ENCODE data around the gene KRTAP5-7. TPM values are rescaled to one million over a fixed set of nuclear protein-coding genes. Genes with fewer than 3 reads are reported as not detected.

KRTAP5-7 gene
- total RNA-seq, 1 donor from 2014 or later = not detected

DNA sequence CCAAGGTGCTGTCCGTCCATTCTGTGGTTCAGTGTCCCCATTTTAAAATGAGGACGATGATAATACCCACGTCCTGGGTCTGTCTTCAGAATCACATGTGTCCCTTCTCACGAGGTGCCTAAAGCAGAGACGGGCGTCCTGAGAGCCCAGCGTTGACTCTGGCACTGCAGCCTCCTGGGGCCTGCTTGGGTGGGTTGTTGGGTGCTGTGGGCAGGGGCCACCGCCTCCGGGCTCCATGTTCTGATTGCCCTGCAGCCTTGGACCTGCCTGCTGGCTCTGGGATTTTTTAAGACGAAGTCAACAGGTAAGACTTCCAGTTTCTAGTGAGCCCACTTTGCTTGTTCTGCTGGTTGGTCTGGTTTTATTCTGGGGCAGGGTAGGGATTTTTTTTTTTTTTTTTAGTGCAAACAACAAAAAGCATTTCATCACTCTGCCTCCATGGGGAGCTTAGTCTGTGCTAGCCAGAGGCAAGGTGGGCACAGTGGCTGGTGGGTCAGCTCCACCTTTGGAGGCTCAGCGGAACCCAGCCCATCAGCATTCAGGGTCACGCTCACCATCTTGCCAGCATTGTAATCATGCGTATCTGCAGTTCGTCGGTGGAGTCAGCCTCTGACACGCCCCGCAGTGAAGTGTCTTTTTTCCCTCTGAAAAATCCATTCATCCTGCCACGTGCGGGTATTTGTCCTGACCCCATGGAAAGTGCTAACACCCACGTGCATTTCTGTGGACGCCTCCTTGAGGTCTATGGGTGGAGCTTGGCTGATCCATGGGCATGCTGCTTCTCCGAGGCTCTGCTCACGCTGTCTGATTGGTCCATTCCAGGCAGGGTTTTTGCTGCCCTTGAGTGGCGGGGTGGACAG lies 45.7 kb upstream of the KRTAP5-7 start:
- Histone ChIP-seq H3K27me3 (ENCODE audit: insufficient read depth, low read length) (no peaks in the 10 kb centered on the region), H3K79me2 (ENCODE audit: insufficient read depth, low read length) (no peaks in the 10 kb centered on the region), H2AFZ (ENCODE audit: low read depth, low read length) (no peak overlapping the region), H3K27ac (ENCODE audit: low read depth, low read length) (no peak overlapping the region), H3K9me3 (ENCODE audit: insufficient read depth, low read depth, low read length) (no peaks in the 10 kb centered on the region), H3K4me1 (ENCODE audit: insufficient read depth, low read length) (no peaks in the 10 kb centered on the region), H3K36me3 (ENCODE audit: insufficient read depth, low read length) (peaks cover 14% of the 10 kb centered on the region), H3K9ac (ENCODE audit: low read length) (no peak overlapping the region), H3K4me3 (ENCODE audit: insufficient read depth, low read depth, low read length) (no peak overlapping the region), H4K20me1 (ENCODE audit: insufficient read depth, low read length) (peaks cover 2% of the 10 kb centered on the region), H3K4me2 (ENCODE audit: low read length) (no peak overlapping the region)
- Mint-ChIP-seq H3K27ac (ENCODE audit: unreplicated experiment) (no peak overlapping the region), H3K27me3 (ENCODE audit: low read depth, unreplicated experiment) (no peaks in the 10 kb centered on the region), H3K4me1 (ENCODE audit: low read depth, unreplicated experiment) (no peaks in the 10 kb centered on the region), H3K4me3 (ENCODE audit: unreplicated experiment) (no peak overlapping the region), H3K9me3 (ENCODE audit: unreplicated experiment) (no peaks in the 10 kb centered on the region), H3K36me3 (ENCODE audit: low read depth, unreplicated experiment) (peaks cover 47% of the 10 kb centered on the region)
- no peak for TF ChIP-seq EZH2 (IDR thresholded peaks at IDR 0.05; ENCODE audit: insufficient read depth, low read length)
- TF ChIP-seq, protein P1, sequence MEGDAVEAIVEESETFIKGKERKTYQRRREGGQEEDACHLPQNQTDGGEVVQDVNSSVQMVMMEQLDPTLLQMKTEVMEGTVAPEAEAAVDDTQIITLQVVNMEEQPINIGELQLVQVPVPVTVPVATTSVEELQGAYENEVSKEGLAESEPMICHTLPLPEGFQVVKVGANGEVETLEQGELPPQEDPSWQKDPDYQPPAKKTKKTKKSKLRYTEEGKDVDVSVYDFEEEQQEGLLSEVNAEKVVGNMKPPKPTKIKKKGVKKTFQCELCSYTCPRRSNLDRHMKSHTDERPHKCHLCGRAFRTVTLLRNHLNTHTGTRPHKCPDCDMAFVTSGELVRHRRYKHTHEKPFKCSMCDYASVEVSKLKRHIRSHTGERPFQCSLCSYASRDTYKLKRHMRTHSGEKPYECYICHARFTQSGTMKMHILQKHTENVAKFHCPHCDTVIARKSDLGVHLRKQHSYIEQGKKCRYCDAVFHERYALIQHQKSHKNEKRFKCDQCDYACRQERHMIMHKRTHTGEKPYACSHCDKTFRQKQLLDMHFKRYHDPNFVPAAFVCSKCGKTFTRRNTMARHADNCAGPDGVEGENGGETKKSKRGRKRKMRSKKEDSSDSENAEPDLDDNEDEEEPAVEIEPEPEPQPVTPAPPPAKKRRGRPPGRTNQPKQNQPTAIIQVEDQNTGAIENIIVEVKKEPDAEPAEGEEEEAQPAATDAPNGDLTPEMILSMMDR (IDR thresholded peaks at IDR 0.05; ENCODE audit: insufficient read depth, low read depth, low read length) = no peak
- FAIRE-seq (no peak), DNase-seq (ENCODE audit: low read depth) (no peak)

DNA sequence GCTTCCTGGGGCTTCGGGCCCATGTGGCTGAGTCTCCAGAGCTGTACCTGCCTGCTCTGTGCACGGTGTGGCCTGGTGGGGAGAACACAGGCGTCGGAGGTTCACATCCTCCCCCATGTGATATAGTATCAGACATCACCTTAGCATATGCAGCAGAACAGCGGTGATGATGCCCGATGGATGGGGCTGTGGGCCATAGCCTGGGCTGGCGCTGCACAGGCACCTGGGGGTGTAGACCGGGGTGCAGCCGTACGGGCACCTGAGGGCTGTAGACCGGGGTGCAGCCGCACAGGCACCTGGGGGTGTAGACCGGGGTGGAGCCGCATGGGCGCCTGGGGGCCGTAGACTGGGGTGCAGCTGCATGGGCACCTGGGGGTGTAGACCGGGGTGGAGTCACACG lies 44.9 kb upstream of the KRTAP5-7 start:
- peaks cover 14% of the 10 kb centered on the region for H3K36me3 ChIP-seq (ENCODE audit: insufficient read depth, low read length)
- H3K4me3 ChIP-seq (ENCODE audit: insufficient read depth, low read depth, low read length) = no peak overlapping the region
- DNase-seq (ENCODE audit: low read depth) (no peak), FAIRE-seq (no peak)
- H3K4me1 Mint-ChIP-seq (ENCODE audit: low read depth, unreplicated experiment) = no peaks in the 10 kb centered on the region
- TF ChIP-seq, protein P1 (IDR thresholded peaks at IDR 0.05; ENCODE audit: insufficient read depth, low read depth, low read length) = no peak
- no peak overlapping the region for H3K27ac Mint-ChIP-seq (ENCODE audit: unreplicated experiment)
- peaks cover 47% of the 10 kb centered on the region for H3K36me3 Mint-ChIP-seq (ENCODE audit: low read depth, unreplicated experiment)
- H3K9me3 Mint-ChIP-seq (ENCODE audit: unreplicated experiment) = no peaks in the 10 kb centered on the region
- H2AFZ ChIP-seq (ENCODE audit: low read depth, low read length) = no peak overlapping the region
- no peak overlapping the region for H3K4me3 Mint-ChIP-seq (ENCODE audit: unreplicated experiment)
- H3K9me3 ChIP-seq (ENCODE audit: insufficient read depth, low read depth, low read length) = no peaks in the 10 kb centered on the region
- no peaks in the 10 kb centered on the region for H3K79me2 ChIP-seq (ENCODE audit: insufficient read depth, low read length)
- H3K4me1 ChIP-seq (ENCODE audit: insufficient read depth, low read length) = no peaks in the 10 kb centered on the region
- H3K27ac ChIP-seq (ENCODE audit: low read depth, low read length) = no peak overlapping the region
- H3K27me3 ChIP-seq (ENCODE audit: insufficient read depth, low read length) = no peaks in the 10 kb centered on the region
- H3K27me3 Mint-ChIP-seq (ENCODE audit: low read depth, unreplicated experiment) = no peaks in the 10 kb centered on the region
- H4K20me1 ChIP-seq (ENCODE audit: insufficient read depth, low read length) = peaks cover 4% of the 10 kb centered on the region
- H3K9ac ChIP-seq (ENCODE audit: low read length) = no peak overlapping the region
- H3K4me2 ChIP-seq (ENCODE audit: low read length) = no peak overlapping the region

DNA sequence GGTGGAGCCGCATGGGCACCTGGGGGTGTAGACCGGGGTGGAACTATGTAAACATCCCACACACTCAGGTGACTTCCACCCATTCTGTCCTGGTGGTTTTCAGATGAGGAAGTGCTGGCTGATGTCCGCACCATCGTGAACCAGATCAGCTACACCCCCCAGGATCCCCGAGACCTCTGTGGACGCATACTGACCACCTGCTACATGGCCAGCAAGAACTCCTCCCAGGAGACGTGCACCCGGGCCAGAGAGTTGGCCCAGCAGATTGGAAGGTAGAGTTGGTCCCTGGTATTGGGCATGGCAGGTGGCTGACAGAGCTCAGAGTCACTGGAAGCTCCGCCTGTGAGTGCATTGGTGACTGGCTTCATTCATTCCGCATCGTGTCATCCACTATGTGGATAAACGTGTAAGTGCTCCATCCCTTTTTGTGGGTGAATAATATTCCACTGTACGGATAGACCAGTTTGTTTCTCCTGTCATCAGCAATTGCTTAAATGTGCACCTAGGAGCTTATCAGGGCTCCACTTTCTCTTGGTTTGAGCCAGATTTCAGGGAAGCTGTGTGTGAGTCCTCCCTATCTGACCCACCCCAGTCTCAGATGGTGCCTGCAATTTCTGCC lies 44.2 kb upstream of the KRTAP5-7 start:
- Mint-ChIP-seq H3K36me3 (ENCODE audit: low read depth, unreplicated experiment) (peaks cover 45% of the 10 kb centered on the region), H3K9me3 (ENCODE audit: unreplicated experiment) (no peaks in the 10 kb centered on the region), H3K4me3 (ENCODE audit: unreplicated experiment) (no peak overlapping the region), H3K27me3 (ENCODE audit: low read depth, unreplicated experiment) (no peaks in the 10 kb centered on the region), H3K27ac (ENCODE audit: unreplicated experiment) (no peak overlapping the region), H3K4me1 (ENCODE audit: low read depth, unreplicated experiment) (peaks cover under 1% of the 10 kb centered on the region)
- Histone ChIP-seq H3K27me3 (ENCODE audit: insufficient read depth, low read length) (no peaks in the 10 kb centered on the region), H3K36me3 (ENCODE audit: insufficient read depth, low read length) (peaks cover 14% of the 10 kb centered on the region), H3K4me2 (ENCODE audit: low read length) (no peak overlapping the region), H3K9ac (ENCODE audit: low read length) (no peak overlapping the region), H3K4me3 (ENCODE audit: insufficient read depth, low read depth, low read length) (no peak overlapping the region), H4K20me1 (ENCODE audit: insufficient read depth, low read length) (peaks cover 5% of the 10 kb centered on the region), H3K27ac (ENCODE audit: low read depth, low read length) (no peak overlapping the region), H3K9me3 (ENCODE audit: insufficient read depth, low read depth, low read length) (no peaks in the 10 kb centered on the region), H3K79me2 (ENCODE audit: insufficient read depth, low read length) (no peaks in the 10 kb centered on the region), H3K4me1 (ENCODE audit: insufficient read depth, low read length) (peaks cover 2% of the 10 kb centered on the region), H2AFZ (ENCODE audit: low read depth, low read length) (no peak overlapping the region)
- no peak for FAIRE-seq
- TF ChIP-seq EZH2 (IDR thresholded peaks at IDR 0.05; ENCODE audit: insufficient read depth, low read length) = no peak
- TF ChIP-seq, protein P1 (IDR thresholded peaks at IDR 0.05; ENCODE audit: insufficient read depth, low read depth, low read length) = no peak
- no peak for DNase-seq (ENCODE audit: low read depth)
